GM12875 (cell line): ENCODE measurements around the gene DTHD1.

Source experiments
- H3K4me3 ChIP-seq: one replicate; pipeline ENCODE4 v1.5.1; 2011; ENCODE audit warnings: low read depth, low read length, control low read depth
- TF ChIP-seq, protein P1 (sequence below): IDR thresholded peaks from 2 replicates; pipeline ENCODE4 v1.5.1; 2011; ENCODE audit warnings: low read depth, mild to moderate bottlenecking, control low read depth, inconsistent platforms, low read length, moderate library complexity, borderline replicate concordance; ENCODE audit not compliant: insufficient read depth

Gene DTHD1

DNA sequence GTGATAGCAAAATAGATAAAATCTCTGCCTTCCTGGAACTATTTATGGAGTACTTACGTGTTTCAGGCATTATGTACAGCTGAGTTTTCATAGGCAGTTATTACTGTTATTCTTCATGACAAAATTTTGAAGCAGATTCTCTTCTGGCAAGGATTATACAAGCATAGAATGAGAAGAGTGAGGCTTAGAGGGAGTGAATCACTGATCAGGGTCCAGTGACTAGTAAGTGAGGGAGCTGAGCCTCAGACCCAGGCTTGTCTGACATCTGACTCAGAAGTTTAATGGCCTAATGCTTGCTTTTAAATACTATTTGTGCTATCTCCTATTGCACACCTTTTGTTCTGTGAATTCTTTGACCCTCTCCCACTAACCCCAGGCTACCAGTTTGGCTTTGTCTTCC is 110.6 kb downstream of the DTHD1 start:
- TF ChIP-seq, protein P1, sequence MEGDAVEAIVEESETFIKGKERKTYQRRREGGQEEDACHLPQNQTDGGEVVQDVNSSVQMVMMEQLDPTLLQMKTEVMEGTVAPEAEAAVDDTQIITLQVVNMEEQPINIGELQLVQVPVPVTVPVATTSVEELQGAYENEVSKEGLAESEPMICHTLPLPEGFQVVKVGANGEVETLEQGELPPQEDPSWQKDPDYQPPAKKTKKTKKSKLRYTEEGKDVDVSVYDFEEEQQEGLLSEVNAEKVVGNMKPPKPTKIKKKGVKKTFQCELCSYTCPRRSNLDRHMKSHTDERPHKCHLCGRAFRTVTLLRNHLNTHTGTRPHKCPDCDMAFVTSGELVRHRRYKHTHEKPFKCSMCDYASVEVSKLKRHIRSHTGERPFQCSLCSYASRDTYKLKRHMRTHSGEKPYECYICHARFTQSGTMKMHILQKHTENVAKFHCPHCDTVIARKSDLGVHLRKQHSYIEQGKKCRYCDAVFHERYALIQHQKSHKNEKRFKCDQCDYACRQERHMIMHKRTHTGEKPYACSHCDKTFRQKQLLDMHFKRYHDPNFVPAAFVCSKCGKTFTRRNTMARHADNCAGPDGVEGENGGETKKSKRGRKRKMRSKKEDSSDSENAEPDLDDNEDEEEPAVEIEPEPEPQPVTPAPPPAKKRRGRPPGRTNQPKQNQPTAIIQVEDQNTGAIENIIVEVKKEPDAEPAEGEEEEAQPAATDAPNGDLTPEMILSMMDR: no peak

DNA sequence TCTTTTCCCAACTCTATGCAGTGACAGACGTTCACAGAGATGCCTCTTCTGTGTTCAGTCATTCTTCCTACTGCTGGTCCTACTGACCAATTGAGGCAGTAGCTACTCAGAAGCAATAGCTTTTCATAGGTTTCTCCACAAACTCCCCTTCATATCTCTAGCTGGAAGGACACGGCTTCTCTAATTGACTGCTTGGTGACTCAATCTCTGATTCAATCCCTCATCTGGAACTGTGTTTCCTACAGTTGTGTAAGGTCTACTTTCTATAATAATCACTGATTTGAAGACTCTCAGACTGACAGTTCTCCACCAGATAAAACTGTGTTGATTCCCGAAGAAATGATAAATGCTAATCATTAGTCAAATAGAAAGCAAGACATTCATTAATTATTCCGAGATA is 111.5 kb downstream of the DTHD1 start:
- TF ChIP-seq, protein P1: no peak
- no peak overlapping the region for H3K4me3 ChIP-seq

More for the DNA sequence above, 110.6 kb downstream of the DTHD1 start:
- H3K4me3 ChIP-seq: no peak overlapping the region
